ENCODE data around the gene UBR7.
A peak's percentile ranks its signal among the peaks of the same experiment; 100 is the strongest.
"Not testable (repeated sequence)": the region's sequence is repeated elsewhere in the genome, so short reads cannot be mapped to it uniquely, and the experiment has no call there.

UBR7 gene

DNA sequence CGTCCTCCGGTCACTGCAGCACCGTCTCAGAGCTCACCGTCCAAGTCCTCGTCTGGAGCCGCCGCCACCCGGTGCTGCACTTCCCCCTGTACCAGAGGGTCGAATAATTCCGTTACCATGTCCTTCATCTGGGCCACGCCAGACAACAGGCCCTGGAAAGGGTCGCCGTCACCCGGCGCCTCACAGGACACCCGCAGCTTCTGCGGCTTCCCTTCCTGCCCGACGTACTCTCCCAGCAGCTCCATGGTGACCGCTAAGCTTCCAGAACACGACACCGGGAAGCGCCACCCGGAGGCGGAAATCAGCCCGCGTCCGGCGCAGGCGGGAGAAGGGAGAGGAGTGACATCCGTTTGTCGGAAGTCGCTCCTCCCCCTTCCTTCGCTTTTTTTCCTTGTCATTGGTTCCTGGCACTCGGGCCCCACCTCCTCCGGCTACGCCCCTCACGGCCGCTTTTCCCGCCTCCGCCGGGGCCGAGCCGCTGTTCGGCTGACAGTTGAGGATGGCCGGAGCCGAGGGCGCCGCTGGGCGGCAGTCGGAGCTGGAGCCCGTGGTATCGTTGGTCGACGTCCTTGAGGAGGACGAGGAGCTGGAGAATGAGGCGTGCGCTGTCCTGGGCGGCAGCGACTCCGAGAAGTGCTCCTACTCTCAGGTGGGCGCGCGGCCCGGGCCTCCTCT is at the start of gene UBR7, which contains the start of gene GON7:
UBR7 (plus strand) TSS at position 464 of the 675 bp plus-strand sequence; CDS start at position 500, 36 bp downstream.
GON7 (minus strand) TSS at position 273 of the 675 bp plus-strand sequence; CDS start at position 245, 28 bp downstream.
- peak; percentile 97 for DNase-seq (ENCODE audit: low read depth)
- H3K4me3 ChIP-seq (ENCODE audit: low read depth, low read length), result peak within 1 kb of the TSS; percentile 74
- TF ChIP-seq, protein P1, sequence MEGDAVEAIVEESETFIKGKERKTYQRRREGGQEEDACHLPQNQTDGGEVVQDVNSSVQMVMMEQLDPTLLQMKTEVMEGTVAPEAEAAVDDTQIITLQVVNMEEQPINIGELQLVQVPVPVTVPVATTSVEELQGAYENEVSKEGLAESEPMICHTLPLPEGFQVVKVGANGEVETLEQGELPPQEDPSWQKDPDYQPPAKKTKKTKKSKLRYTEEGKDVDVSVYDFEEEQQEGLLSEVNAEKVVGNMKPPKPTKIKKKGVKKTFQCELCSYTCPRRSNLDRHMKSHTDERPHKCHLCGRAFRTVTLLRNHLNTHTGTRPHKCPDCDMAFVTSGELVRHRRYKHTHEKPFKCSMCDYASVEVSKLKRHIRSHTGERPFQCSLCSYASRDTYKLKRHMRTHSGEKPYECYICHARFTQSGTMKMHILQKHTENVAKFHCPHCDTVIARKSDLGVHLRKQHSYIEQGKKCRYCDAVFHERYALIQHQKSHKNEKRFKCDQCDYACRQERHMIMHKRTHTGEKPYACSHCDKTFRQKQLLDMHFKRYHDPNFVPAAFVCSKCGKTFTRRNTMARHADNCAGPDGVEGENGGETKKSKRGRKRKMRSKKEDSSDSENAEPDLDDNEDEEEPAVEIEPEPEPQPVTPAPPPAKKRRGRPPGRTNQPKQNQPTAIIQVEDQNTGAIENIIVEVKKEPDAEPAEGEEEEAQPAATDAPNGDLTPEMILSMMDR (conservative IDR thresholded peaks at IDR 0.05; ENCODE audit: low read depth, low read length), result peak; percentile 39

GRCh38 chr14:93158349-93158748 is 48.7 kb upstream of the UBR7 start:
- H3K4me3 ChIP-seq (ENCODE audit: low read depth, low read length); DNase-seq (ENCODE audit: low read depth): not testable (repeated sequence)

DNA sequence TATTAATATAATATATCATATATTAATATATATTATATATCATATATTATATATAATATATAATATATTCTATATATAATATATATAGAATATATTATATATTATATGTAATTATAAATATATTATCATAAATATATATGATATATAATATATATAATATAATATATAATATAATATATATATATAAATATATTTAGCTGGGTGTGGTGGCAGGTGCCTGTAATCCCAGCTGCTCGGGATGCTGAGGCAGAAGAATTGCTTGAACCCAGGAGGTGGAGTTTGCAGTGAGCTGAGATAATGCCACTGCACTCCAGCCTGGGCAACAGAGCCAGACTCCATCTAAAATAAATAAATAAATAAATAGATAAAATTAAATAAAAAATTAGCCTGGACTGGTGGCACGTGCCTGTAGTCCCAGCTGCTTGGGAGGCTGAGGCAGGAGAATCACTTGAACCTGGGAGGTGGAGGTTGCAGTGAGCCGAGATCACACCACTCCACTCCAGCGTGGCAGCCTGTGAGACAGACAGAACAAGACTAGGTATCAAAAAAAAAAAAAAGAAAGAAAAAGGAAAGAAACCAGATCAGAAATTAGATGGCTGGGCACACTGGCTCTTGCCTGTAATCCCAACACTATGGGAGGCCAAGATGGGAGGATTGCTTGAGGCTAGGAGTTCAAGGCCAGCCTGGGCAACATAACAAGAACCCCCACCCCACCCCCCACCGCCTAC is 47.3 kb upstream of the UBR7 start:
- not testable (repeated sequence) for H3K4me3 ChIP-seq (ENCODE audit: low read depth, low read length); DNase-seq (ENCODE audit: low read depth)

DNA sequence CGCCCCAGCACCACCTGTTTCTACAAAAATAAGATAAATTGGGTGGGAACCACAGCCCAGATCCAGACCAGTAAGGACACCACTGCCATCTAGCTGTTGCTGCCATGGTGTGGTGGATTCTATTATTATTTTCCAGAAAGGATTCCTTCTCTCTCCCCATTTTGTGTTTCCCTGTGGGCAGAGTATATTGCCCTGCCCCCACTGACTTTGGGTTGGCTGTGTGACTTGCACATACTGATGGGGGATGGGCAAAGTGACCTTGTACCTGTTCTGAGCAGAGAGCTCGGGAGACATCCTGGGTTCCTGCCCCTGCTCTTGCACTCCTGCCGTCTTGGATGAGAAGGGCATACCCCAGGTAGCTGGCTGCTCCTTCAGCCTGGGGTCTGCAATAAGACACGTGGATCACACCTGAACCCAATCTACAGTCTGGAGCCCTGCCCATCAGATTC is 46.7 kb upstream of the UBR7 start:
- TF ChIP-seq, protein P1 (conservative IDR thresholded peaks at IDR 0.05; ENCODE audit: low read depth, low read length), result peak; percentile 66
- no peak overlapping the region for H3K4me3 ChIP-seq (ENCODE audit: low read depth, low read length)
- peak; percentile 43 for DNase-seq (ENCODE audit: low read depth)

DNA sequence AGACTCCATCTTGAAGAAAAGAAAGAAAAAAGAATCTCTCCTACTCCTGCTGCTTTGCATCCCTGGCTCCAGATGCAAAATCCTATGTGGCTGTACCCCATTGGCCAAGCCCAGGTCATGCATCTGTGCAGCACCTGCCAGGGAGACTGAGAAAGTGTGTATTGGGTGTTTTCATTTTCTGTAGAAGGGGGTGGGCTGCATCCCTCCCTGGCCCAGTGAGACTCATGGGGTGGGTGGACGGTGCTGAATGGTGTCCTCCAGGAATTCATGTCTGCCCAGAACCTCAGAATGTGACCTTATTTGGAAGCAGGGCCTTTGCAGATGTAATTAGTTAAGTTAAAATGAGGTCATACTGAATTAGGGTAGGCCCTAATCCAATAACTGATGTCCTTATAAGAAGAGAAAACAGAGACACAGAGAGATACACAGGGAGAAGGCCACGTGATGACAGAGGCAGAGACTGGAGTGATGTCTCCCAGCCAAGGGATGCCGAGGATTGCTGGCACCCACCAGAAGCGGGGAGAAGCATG is 45.6 kb upstream of the UBR7 start:
- no peak for DNase-seq (ENCODE audit: low read depth)
- TF ChIP-seq, protein P1 (conservative IDR thresholded peaks at IDR 0.05; ENCODE audit: low read depth, low read length), result no peak
- H3K4me3 ChIP-seq (ENCODE audit: low read depth, low read length), result no peak overlapping the region

DNA sequence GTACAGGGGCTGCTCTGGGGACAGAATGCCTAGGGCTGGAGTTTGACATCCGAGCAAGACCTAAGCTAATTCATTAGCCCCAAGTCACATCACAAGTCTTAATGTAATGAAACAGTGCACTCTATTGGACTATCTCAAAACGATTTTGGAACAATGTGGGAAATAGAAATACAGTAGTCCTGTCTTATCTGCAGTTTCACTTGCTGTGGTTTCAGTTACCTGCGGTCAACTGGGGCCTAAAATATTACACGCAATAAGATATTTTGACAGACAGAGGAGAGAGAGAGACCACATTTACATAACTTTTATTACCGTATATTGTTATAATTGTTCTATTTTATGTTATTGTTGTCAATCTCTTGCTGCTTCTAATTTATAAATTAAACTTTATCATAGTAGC is 43.5 kb upstream of the UBR7 start:
- TF ChIP-seq, protein P1 (conservative IDR thresholded peaks at IDR 0.05; ENCODE audit: low read depth, low read length), result no peak
- DNase-seq (ENCODE audit: low read depth), result no peak
- H3K4me3 ChIP-seq (ENCODE audit: low read depth, low read length), result no peak overlapping the region

GRCh38 chr14:93165271-93166265 is 41.5 kb upstream of the UBR7 start:
- H3K4me3 ChIP-seq (ENCODE audit: low read depth, low read length), result not testable (repeated sequence)

DNA sequence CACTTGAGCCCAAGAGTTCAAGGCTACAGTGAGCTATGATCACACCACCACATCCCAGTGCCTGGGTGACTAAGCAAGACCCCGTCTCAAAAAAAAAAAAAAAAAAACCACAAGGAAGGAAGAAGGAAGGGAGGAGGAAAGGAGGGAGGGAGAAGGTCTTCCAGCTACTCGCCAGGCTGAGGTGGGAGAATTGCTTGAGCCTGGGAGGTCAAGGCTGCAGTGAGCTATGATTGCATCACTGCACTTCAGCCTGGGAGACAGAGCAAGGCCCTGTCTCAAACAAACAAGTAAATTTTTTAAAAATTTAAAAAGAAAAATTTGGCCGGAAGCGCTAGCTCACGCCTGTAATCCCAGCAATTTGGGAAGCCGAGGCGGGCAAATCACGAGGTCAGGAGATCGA is 38.4 kb upstream of the UBR7 start:
- not testable (repeated sequence) for DNase-seq (ENCODE audit: low read depth); H3K4me3 ChIP-seq (ENCODE audit: low read depth, low read length)

More at GRCh38 chr14:93165271-93166265, 41.5 kb upstream of the UBR7 start:
- not testable (repeated sequence) for DNase-seq (ENCODE audit: low read depth)

DNA sequence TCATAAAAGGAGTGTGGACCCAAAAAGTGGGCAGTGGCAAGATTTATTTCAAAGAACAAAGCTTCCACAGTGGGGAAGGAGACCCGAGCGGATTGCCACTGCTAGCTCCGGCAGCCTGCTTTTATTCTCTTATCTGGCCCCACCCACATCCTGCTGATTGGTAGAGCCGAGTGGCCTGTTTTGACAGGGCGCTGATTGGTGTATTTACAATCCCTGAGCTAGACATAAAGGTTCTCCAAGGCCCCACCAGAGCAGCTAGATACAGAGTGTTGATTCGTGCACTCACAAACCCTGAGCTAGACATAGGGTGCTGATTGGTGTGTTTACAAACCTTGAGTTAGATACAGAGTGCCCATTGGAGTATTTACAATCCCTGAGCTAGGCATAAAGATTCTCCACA is 37.4 kb upstream of the UBR7 start:
- H3K4me3 ChIP-seq (ENCODE audit: low read depth, low read length), result not testable (repeated sequence)

GRCh38 chr14:93170141-93170540 is 36.9 kb upstream of the UBR7 start:
- H3K4me3 ChIP-seq (ENCODE audit: low read depth, low read length); DNase-seq (ENCODE audit: low read depth): not testable (repeated sequence)

More for the DNA sequence above, 37.4 kb upstream of the UBR7 start:
- DNase-seq (ENCODE audit: low read depth), result not testable (repeated sequence)
